IPS-15b (cell line): ENCODE measurements around the gene SEMA3B.

Source experiments
- H3K27me3 ChIP-seq: one replicate; pipeline ENCODE4 v1.6.1; 2013; ENCODE audit warnings: low read length; ENCODE audit not compliant: control insufficient read depth, insufficient read depth
- H3K36me3 ChIP-seq: one replicate; pipeline ENCODE4 v1.6.1; 2013; ENCODE audit warnings: low read length; ENCODE audit not compliant: control insufficient read depth, insufficient read depth
- H3K4me1 ChIP-seq: one replicate; pipeline ENCODE4 v1.6.1; 2013; ENCODE audit warnings: mild to moderate bottlenecking, low read length; ENCODE audit not compliant: control insufficient read depth, insufficient read depth
- H3K4me3 ChIP-seq: one replicate; pipeline ENCODE4 v1.5.1; 2013; ENCODE audit warnings: low read depth, low read length
- H3K9ac ChIP-seq: one replicate; pipeline ENCODE4 v1.6.1; 2013; ENCODE audit warnings: low read depth, mild to moderate bottlenecking, low read length
- H3K9me3 ChIP-seq: one replicate; pipeline ENCODE4 v1.6.1; 2013; ENCODE audit warnings: mild to moderate bottlenecking, low read length; ENCODE audit not compliant: control insufficient read depth, insufficient read depth

Gene SEMA3B

GRCh38 chr3:50230104-50230793 lies 38.7 kb upstream of the SEMA3B start:
- Histone ChIP-seq H3K27me3 (peaks cover 4% of the 10 kb centered on the region), H3K9ac (no peak overlapping the region), H3K4me1 (peaks cover 4% of the 10 kb centered on the region), H3K9me3 (no peaks in the 10 kb centered on the region), H3K36me3 (no peaks in the 10 kb centered on the region), H3K4me3 (no peak overlapping the region)

- H3K27me3 ChIP-seq = peaks cover 4% of the 10 kb centered on the region
- peaks cover 4% of the 10 kb centered on the region for H3K4me1 ChIP-seq
- H3K36me3 ChIP-seq = no peaks in the 10 kb centered on the region
- no peaks in the 10 kb centered on the region for H3K9me3 ChIP-seq
- no peak overlapping the region for H3K4me3 ChIP-seq
- no peak overlapping the region for H3K9ac ChIP-seq
Measured at GRCh38 chr3:50230794-50231125, 38.2 kb upstream of the SEMA3B start.

GRCh38 chr3:50231581-50231980 lies 37.4 kb upstream of the SEMA3B start:
- Histone ChIP-seq H3K9ac (no peak overlapping the region), H3K9me3 (no peaks in the 10 kb centered on the region), H3K4me3 (no peak overlapping the region), H3K27me3 (peaks cover 4% of the 10 kb centered on the region), H3K4me1 (peaks cover 4% of the 10 kb centered on the region), H3K36me3 (no peaks in the 10 kb centered on the region)

- Histone ChIP-seq H3K9ac (no peak overlapping the region), H3K27me3 (no peaks in the 10 kb centered on the region), H3K4me3 (no peak overlapping the region), H3K9me3 (no peaks in the 10 kb centered on the region), H3K4me1 (peaks cover 4% of the 10 kb centered on the region), H3K36me3 (no peaks in the 10 kb centered on the region)
Measured at GRCh38 chr3:50232303-50232702, 36.6 kb upstream of the SEMA3B start.

- Histone ChIP-seq H3K36me3 (no peaks in the 10 kb centered on the region), H3K4me3 (no peak overlapping the region), H3K9ac (no peak overlapping the region), H3K9me3 (no peaks in the 10 kb centered on the region), H3K4me1 (peaks cover 4% of the 10 kb centered on the region), H3K27me3 (no peaks in the 10 kb centered on the region)
Measured at GRCh38 chr3:50233176-50233575, 35.8 kb upstream of the SEMA3B start.

- H3K27me3 ChIP-seq = no peaks in the 10 kb centered on the region
- no peaks in the 10 kb centered on the region for H3K9me3 ChIP-seq
- peaks cover 5% of the 10 kb centered on the region for H3K36me3 ChIP-seq
- H3K9ac ChIP-seq = peak within 1 kb of the TSS; percentile 85
- peak within 1 kb of the TSS; percentile 88 for H3K4me3 ChIP-seq
- peaks cover 11% of the 10 kb centered on the region for H3K4me1 ChIP-seq
Measured at GRCh38 chr3:50235716-50236483, 33.0 kb upstream of the SEMA3B start, which contains the start of gene GNAI2. Gene GNAI2 (plus strand): TSS chr3:50236204. CDS start chr3:50236336, 132 bp downstream.

- Histone ChIP-seq H3K4me1 (peaks cover 16% of the 10 kb centered on the region), H3K36me3 (peaks cover 5% of the 10 kb centered on the region), H3K9me3 (no peaks in the 10 kb centered on the region), H3K27me3 (no peaks in the 10 kb centered on the region), H3K9ac (peak overlapping the region; percentile 85), H3K4me3 (peak overlapping the region; percentile 88)
Measured at GRCh38 chr3:50236484-50237132, 32.3 kb upstream of the SEMA3B start.

GRCh38 chr3:50237133-50237651 lies 31.8 kb upstream of the SEMA3B start:
- H3K9me3 ChIP-seq = no peaks in the 10 kb centered on the region
- H3K4me3 ChIP-seq = peak overlapping the region; percentile 88
- H3K4me1 ChIP-seq = peaks cover 22% of the 10 kb centered on the region
- peak overlapping the region; percentile 85 for H3K9ac ChIP-seq
- H3K36me3 ChIP-seq = peaks cover 8% of the 10 kb centered on the region
- no peaks in the 10 kb centered on the region for H3K27me3 ChIP-seq

- Histone ChIP-seq H3K27me3 (no peaks in the 10 kb centered on the region), H3K36me3 (peaks cover 10% of the 10 kb centered on the region), H3K4me3 (peak overlapping the region; percentile 88), H3K4me1 (peaks cover 29% of the 10 kb centered on the region), H3K9ac (peak overlapping the region; percentile 85), H3K9me3 (no peaks in the 10 kb centered on the region)
Measured at GRCh38 chr3:50237754-50238548, 31.0 kb upstream of the SEMA3B start.

- H3K27me3 ChIP-seq = no peaks in the 10 kb centered on the region
- peaks cover 34% of the 10 kb centered on the region for H3K4me1 ChIP-seq
- H3K9me3 ChIP-seq = no peaks in the 10 kb centered on the region
- peak overlapping the region; percentile 88 for H3K4me3 ChIP-seq
- peaks cover 12% of the 10 kb centered on the region for H3K36me3 ChIP-seq
- no peak overlapping the region for H3K9ac ChIP-seq
Measured at GRCh38 chr3:50238549-50239026, 30.4 kb upstream of the SEMA3B start.

GRCh38 chr3:50239649-50240048 lies 29.3 kb upstream of the SEMA3B start:
- Histone ChIP-seq H3K4me1 (peaks cover 36% of the 10 kb centered on the region), H3K27me3 (no peaks in the 10 kb centered on the region), H3K9me3 (no peaks in the 10 kb centered on the region), H3K9ac (no peak overlapping the region), H3K36me3 (peaks cover 14% of the 10 kb centered on the region), H3K4me3 (no peak overlapping the region)
